ENCODE results near the gene PFKFB3. TPM values are rescaled to one million over a fixed set of nuclear protein-coding genes. Genes with fewer than 3 reads are reported as not detected.
"Not testable (repeated sequence)": the region's sequence is repeated elsewhere in the genome, so short reads cannot be mapped to it uniquely, and the experiment has no call there.

PFKFB3 gene
- polyA plus RNA-seq, 3 donors = 54.6 to 594 (median 123) TPM

DNA sequence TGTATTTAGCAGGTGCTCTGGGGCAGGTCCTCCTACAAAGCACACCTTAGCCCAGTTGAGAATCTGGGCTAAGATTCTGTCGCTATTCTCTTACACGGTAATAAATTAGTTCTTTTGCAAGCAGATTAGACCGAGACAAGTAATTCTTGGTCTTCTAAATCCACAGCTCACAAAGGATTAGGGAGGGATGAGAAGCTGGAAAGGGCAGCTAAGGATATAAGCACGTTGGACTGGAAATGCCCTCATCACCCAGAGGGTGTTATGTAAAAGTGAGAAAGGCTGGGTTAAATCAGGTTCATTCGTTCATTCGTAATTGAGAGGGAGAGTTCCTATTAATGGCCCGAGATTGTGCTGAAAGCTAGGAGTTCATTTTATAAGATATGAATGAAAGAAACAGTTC lies 41.8 kb downstream of the PFKFB3 start:
- 89 to 92% (median 92%) methylated on average over 7 of the region's 7 CpGs for WGBS, 3 donors
- H3K27ac ChIP-seq (ENCODE audit: low read depth, low read length) = no peak overlapping the region

DNA sequence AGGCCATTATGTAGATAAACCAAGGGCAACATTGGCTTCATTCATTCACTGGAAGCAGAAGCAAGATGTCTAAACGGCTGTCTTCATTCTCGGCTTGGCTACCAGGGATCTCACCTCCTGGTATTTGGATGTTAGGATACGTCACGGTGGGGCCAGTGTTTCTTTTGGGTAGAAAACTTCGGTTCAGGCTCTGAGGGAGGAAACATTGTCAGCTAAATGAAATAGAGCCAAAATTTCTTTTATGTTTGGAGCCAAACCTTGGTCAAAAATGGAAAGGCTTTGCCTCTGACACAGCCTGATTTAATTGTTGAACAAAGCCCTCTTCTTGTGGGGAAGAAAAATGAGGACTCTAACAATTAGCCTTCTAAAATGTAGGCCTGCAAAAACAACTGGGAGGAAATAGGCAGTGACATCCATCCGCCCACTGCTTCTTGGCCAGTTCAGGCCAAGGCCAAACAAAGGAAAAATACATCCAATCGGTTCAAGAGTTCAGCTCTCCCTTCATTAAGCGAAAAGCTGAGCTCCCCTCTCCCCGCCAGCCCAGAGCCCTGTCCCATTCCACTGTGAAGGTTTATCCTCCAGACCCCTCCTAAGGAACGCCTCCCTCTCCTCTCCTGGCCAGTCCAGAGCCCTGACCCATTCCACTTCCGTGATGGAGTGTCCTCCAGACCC lies 44.4 kb downstream of the PFKFB3 start:
- 63 to 79% (median 64%) methylated on average over 11 of the region's 11 CpGs for WGBS, 3 donors
- H3K27ac ChIP-seq (ENCODE audit: low read depth, low read length) = no peak overlapping the region

GRCh38 chr10:6248908-6249307 lies 46.2 kb downstream of the PFKFB3 start:
- WGBS, 3 donors = 80 to 99% (median 81%) methylated on average over 8 of the region's 8 CpGs

GRCh38 chr10:6249698-6250097 lies 47.0 kb downstream of the PFKFB3 start:
- 93 to 99% (median 93%) methylated on average over 1 of the region's 1 CpG for WGBS, 3 donors

More at GRCh38 chr10:6248908-6249307, 46.2 kb downstream of the PFKFB3 start:
- H3K27ac ChIP-seq (ENCODE audit: low read depth, low read length) = not testable (repeated sequence)

DNA sequence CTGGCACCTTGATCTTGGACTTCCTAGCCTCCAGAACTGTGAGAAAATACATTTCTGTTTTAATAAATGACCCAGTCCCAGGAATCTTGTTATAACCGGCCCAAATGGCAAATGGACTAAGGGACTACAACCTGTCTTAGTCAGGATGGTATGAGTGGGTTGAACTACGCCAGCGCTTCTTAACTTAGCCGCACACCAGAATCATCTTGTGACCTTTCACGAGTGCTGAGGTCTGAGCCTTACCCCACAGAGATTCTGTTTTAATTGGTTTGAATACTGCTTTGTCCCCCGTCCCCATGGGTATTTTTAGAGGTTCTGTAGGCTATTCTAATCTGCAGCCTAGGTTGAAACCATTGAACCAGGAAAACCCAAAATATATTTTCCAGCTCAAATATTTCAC lies 48.0 kb downstream of the PFKFB3 start:
- no peak overlapping the region for H3K27ac ChIP-seq (ENCODE audit: low read depth, low read length)
- WGBS, 3 donors = 84 to 89% (median 86%) methylated on average over 6 of the region's 6 CpGs

More at GRCh38 chr10:6249698-6250097, 47.0 kb downstream of the PFKFB3 start:
- no peak overlapping the region for H3K27ac ChIP-seq (ENCODE audit: low read depth, low read length)

- WGBS, 3 donors = 83 to 93% (median 84%) methylated on average over 8 of the region's 8 CpGs
- no peak overlapping the region for H3K27ac ChIP-seq (ENCODE audit: low read depth, low read length)
Measured at GRCh38 chr10:6254201-6254600, 51.5 kb downstream of the PFKFB3 start.

DNA sequence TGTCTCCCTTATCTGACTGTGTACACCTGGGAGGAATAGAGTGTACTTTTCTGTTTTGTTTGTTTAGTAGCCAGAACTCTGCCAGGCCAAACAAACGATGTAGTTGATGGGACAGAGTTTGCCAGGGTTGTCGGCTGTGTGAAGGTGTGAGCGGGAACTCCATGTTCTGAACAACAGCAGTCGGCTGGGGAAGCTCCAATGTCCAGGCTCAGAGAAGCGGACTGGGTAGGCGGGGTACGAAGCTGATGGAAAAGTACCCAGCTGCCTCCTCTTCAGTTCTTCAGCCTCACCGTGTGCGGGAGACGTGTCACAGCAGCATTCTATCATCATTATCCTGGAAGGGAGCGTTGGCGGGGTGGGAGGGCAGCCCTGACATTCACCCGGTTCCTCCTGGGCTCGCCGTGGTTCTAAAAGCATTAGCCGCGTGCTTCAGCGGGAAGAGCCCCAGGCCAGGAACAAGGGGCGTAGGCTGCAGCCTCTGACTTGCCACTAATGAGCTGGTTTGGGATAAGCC lies 52.9 kb downstream of the PFKFB3 start:
- 81 to 91% (median 88%) methylated on average over 19 of the region's 19 CpGs for WGBS, 3 donors
- no peak overlapping the region for H3K27ac ChIP-seq (ENCODE audit: low read depth, low read length)

- WGBS, 3 donors = 85 to 90% (median 90%) methylated on average over 8 of the region's 8 CpGs
- H3K27ac ChIP-seq (ENCODE audit: low read depth, low read length) = no peak overlapping the region
Measured at GRCh38 chr10:6256439-6256838, 53.7 kb downstream of the PFKFB3 start.

DNA sequence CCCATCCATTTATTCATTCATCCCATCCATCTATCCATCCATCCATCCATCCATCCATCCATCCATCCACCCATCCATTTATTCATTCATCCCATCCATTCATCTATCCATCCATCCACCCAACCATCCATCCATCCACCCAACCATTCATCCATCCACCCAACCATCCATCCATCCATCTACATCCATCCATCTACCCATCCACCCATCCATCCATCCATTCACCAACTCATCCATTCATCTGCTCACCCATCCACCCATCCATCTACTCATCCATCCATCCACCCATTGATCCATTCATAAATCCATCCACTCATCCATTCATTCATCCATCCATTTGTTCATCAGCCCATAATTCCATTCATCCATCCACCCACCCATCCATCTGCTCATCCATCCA lies 56.4 kb downstream of the PFKFB3 start:
- H3K27ac ChIP-seq (ENCODE audit: low read depth, low read length) = no peak overlapping the region

DNA sequence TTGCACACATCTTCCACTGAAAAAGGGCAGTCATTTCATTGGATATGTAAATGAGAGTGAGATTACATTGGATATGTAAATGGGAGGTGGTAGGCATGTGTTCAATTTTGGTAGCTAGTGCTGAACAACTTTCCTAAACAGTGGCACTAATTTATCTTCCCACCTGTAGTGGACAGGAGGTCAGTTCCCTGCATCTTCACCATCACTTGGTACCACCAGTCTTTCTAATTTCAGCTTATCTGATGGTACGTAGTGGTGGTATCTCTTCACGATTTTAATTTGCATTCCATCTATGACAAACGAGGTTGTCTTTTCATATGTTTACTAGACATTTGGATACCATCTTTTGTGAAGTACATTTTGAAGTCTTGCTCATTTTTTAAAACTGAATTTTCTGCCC lies 58.1 kb downstream of the PFKFB3 start:
- WGBS, 3 donors = 79 to 93% (median 91%) methylated on average over 3 of the region's 3 CpGs
- H3K27ac ChIP-seq (ENCODE audit: low read depth, low read length) = no peak overlapping the region

GRCh38 chr10:6267941-6268340 lies 65.2 kb downstream of the PFKFB3 start:
- 38 to 61% (median 61%) methylated on average over 5 to 6 of the region's 6 CpGs for WGBS, 3 donors
- no peak overlapping the region for H3K27ac ChIP-seq (ENCODE audit: low read depth, low read length)

- WGBS, 3 donors = 62 to 73% (median 68%) methylated on average over 2 of the region's 2 CpGs
Measured at GRCh38 chr10:6269432-6269831, 66.7 kb downstream of the PFKFB3 start.

GRCh38 chr10:6269953-6270867 lies 67.5 kb downstream of the PFKFB3 start:
- WGBS, 3 donors = 73 to 88% (median 79%) methylated on average over 20 of the region's 20 CpGs
- no peak overlapping the region for H3K27ac ChIP-seq (ENCODE audit: low read depth, low read length)

More at GRCh38 chr10:6269432-6269831, 66.7 kb downstream of the PFKFB3 start:
- H3K27ac ChIP-seq (ENCODE audit: low read depth, low read length) = peak overlapping the region; percentile 45

GRCh38 chr10:6270951-6271350 lies 68.2 kb downstream of the PFKFB3 start:
- H3K27ac ChIP-seq (ENCODE audit: low read depth, low read length) = no peak overlapping the region
- 70 to 79% (median 79%) methylated on average over 7 of the region's 7 CpGs for WGBS, 3 donors

DNA sequence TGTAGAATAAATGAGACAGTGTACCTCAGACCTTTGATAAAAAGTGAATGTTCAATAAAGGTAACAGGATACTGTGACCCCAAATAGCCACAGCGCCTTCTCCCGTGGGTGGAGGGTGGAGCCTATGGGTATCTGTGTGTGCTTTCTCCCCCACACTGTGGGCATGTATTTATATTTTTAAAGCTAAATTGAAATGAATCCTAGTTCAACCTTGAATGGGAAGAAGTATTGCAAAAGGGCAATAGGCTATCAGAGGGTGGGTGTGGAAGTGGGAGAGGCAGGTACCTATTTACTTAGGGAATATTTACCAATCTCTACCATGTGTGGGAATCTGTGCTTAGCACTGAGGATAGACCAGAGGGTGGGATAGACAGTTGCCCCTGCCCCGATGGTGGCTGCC lies 68.9 kb downstream of the PFKFB3 start:
- H3K27ac ChIP-seq (ENCODE audit: low read depth, low read length) = no peak overlapping the region
- 58 to 89% (median 79%) methylated on average over 3 of the region's 3 CpGs for WGBS, 3 donors

GRCh38 chr10:6272126-6272525 lies 69.4 kb downstream of the PFKFB3 start:
- H3K27ac ChIP-seq (ENCODE audit: low read depth, low read length) = no peak overlapping the region
- WGBS, 3 donors = 85 to 93% (median 90%) methylated on average over 10 of the region's 10 CpGs

DNA sequence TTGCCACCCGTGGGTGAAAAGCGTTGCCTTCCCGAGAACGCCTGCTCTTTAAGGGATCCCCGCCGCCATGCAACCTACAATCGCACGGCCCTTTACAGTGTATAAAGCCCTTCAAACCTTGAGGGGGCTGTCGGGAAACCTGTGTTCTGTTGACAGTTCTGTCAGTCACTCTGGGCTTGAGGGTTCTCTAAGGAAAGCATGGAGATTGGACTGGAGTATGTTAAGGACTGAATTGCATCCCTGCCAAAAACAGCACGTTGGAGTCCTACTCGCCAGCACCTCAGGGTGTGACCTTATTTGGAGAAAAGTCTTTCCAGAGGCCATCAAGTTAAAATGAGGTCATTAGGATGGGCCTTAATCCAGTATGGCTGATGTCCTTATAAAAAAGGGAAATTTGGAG lies 70.6 kb downstream of the PFKFB3 start:
- H3K27ac ChIP-seq (ENCODE audit: low read depth, low read length) = no peak overlapping the region
- 88 to 92% (median 88%) methylated on average over 11 of the region's 11 CpGs for WGBS, 3 donors

DNA sequence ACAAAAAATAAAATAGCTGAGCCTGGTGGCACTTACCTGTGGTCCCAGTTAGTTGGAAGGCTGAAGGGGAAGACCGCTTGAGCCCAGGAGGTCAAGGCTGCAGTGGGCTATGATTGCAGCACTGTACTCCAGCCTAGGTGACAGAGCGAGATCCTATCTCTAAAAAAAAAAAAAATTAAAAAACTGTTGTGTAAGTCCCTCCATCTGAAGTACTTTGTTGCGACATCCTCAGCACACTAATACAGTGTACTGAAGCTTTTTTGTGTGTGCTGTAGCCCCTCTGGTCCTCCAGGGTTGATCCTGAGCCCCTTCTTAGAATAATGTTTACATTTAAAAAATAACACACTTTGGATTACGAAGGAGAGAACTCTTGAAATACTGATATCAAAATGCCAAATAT lies 71.3 kb downstream of the PFKFB3 start:
- WGBS, 3 donors = 71 to 91% (median 79%) methylated on average over 4 of the region's 4 CpGs
- H3K27ac ChIP-seq (ENCODE audit: low read depth, low read length) = no peak overlapping the region

DNA sequence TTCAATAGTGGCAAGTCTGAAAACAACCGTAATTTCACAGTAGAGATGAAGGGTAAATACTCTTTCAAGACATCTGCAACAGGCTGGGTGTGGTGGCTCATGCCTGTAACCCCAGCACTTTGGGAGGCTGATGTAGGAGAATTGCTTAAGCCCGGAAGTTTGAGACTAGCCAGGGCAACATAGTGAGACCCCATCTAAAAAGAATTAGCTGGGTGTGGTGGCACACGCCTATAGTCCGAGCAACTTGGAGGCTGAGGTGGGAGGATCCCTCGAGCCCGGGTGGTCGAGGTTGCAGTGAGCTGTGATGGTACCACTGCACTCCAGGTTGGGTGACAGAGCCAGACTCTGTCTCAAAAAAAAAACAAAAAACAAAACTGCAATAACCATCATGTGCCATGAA lies 71.8 kb downstream of the PFKFB3 start:
- WGBS, 3 donors = 93 to 94% (median 93%) methylated on average over 7 of the region's 7 CpGs
- H3K27ac ChIP-seq (ENCODE audit: low read depth, low read length) = no peak overlapping the region

Measured in adipose tissue (tissue), 3 donors.